Left lobe of liver (tissue), 2 donors: Measurements from ENCODE around the gene TRIM63. TPM values are rescaled to one million over a fixed set of nuclear protein-coding genes. Genes with fewer than 3 reads are reported as not detected.
"Not testable (repeated sequence)": the region's sequence is repeated elsewhere in the genome, so short reads cannot be mapped to it uniquely, and the experiment has no call there.

ENCODE experiments used
- ATAC-seq: fragments of 200-7000 bp; cut with Tn5 transposase; one replicate; pipeline ENCODE4 v1.9.1; 2020; ENCODE audit warnings: mild to moderate bottlenecking, moderate library complexity
- DNase-seq: peaks from one replicate; pipeline ENCODE4 v3.0.0-alpha.2; 2020; ENCODE audit warnings: low spot score
- total RNA-seq: library from RNA; stranded (reverse); gene quantifications from one replicate; pipeline ENCODE4 v1.2.1, GENCODE V29; 2021
- donor health status: DM: no; HTN: no; CAD: no; lungs with moderate emphysema.
- donor health status: DM: no; HTN: yes; CAD: no.

Gene TRIM63
- 0.20 TPM for total RNA-seq

GRCh38 chr1:26067432-26067911, at the start of gene TRIM63:
Gene TRIM63 (minus strand): TSS chr1:26067630. CDS start chr1:26067494, 136 bp downstream.
- DNase-seq, result no peak
- no peak for ATAC-seq

- DNase-seq (no peak), ATAC-seq (peak; percentile 14)
Observed at GRCh38 chr1:26114165-26114927, 46.9 kb upstream of the TRIM63 start.

- ATAC-seq (peak; percentile 11), DNase-seq (no peak)
Observed at GRCh38 chr1:26112407-26112775, 45.0 kb upstream of the TRIM63 start.

- ATAC-seq, result peak; percentile 83
- DNase-seq, result peak; percentile 96
Observed at GRCh38 chr1:26111530-26112406, 44.3 kb upstream of the TRIM63 start, which contains the start of gene PDIK1L. Gene PDIK1L (plus strand): TSS chr1:26111824. CDS start chr1:26114309, 2,485 bp downstream.

GRCh38 chr1:26110731-26111529, 43.5 kb upstream of the TRIM63 start:
- ATAC-seq, result peak; percentile 70
- peak; percentile 85 for DNase-seq

- DNase-seq (no peak), ATAC-seq (no peak)
Observed at GRCh38 chr1:26109229-26110164, 42.1 kb upstream of the TRIM63 start.

- ATAC-seq, result not testable (repeated sequence)
Observed at GRCh38 chr1:26105226-26105548, 37.8 kb upstream of the TRIM63 start.

GRCh38 chr1:26102526-26102925, 35.1 kb upstream of the TRIM63 start:
- no peak for ATAC-seq

More at GRCh38 chr1:26105226-26105548, 37.8 kb upstream of the TRIM63 start:
- not testable (repeated sequence) for DNase-seq

GRCh38 chr1:26102119-26102518, 34.7 kb upstream of the TRIM63 start:
- DNase-seq (no peak), ATAC-seq (no peak)

More at GRCh38 chr1:26102526-26102925, 35.1 kb upstream of the TRIM63 start:
- DNase-seq, result no peak

- not testable (repeated sequence) for ATAC-seq, DNase-seq
Observed at GRCh38 chr1:26100204-26100603, 32.8 kb upstream of the TRIM63 start.

GRCh38 chr1:26099780-26100179, 32.4 kb upstream of the TRIM63 start:
- ATAC-seq (no peak), DNase-seq (no peak)

GRCh38 chr1:26098602-26099001, 31.2 kb upstream of the TRIM63 start:
- no peak for ATAC-seq
- no peak for DNase-seq

GRCh38 chr1:26097696-26098095, 30.3 kb upstream of the TRIM63 start:
- no peak for ATAC-seq
- DNase-seq, result no peak

- DNase-seq (no peak), ATAC-seq (no peak)
Observed at GRCh38 chr1:26096471-26096870, 29.0 kb upstream of the TRIM63 start.

GRCh38 chr1:26094677-26095383, 27.4 kb upstream of the TRIM63 start:
- peak; percentile 61 for ATAC-seq

GRCh38 chr1:26094076-26094669, 26.7 kb upstream of the TRIM63 start:
- DNase-seq (no peak), ATAC-seq (no peak)

More at GRCh38 chr1:26094677-26095383, 27.4 kb upstream of the TRIM63 start:
- no peak for DNase-seq

- not testable (repeated sequence) for DNase-seq
Observed at GRCh38 chr1:26093569-26093968, 26.1 kb upstream of the TRIM63 start.

GRCh38 chr1:26092422-26092821, 25.0 kb upstream of the TRIM63 start:
- ATAC-seq (no peak), DNase-seq (no peak)

More at GRCh38 chr1:26093569-26093968, 26.1 kb upstream of the TRIM63 start:
- not testable (repeated sequence) for ATAC-seq
